Loucy (cell line): ENCODE data around the gene LARP4.

Source experiments
- H2AFZ ChIP-seq: fragments of 200-600 bp; sonication (generic); 2 replicates; pipeline ENCODE4 v1.6.0; 2016; ENCODE audit warnings: antibody characterized with exemption, mild to moderate bottlenecking, low read length, moderate library complexity
- H3F3A ChIP-seq: fragments of 200-600 bp; 2 replicates; pipeline ENCODE4 v1.6.0; 2016; ENCODE audit warnings: antibody characterized with exemption, low read depth, mild to moderate bottlenecking
- H3K27me3 ChIP-seq: fragments of 200-600 bp; sonication (generic); 2 replicates; pipeline ENCODE4 v1.6.1; 2014; ENCODE audit warnings: low read length, mild to moderate bottlenecking; ENCODE audit not compliant: insufficient read depth, poor library complexity, severe bottlenecking
- H3K36me3 ChIP-seq: fragments of 200-600 bp; sonication (generic); 2 replicates; pipeline ENCODE4 v1.6.1; 2016; ENCODE audit warnings: low read length; ENCODE audit not compliant: insufficient read depth
- H3K4me1 ChIP-seq: fragments of 200-600 bp; sonication (generic); 2 replicates; pipeline ENCODE4 v1.5.1; 2014; ENCODE audit warnings: low read length, mild to moderate bottlenecking; ENCODE audit not compliant: insufficient read depth, poor library complexity, severe bottlenecking
- H3K4me2 ChIP-seq: fragments of 200-600 bp; sonication (generic); 2 replicates; pipeline ENCODE4 v1.6.0; 2014; ENCODE audit warnings: antibody characterized with exemption, low read length, low read depth, mild to moderate bottlenecking; ENCODE audit not compliant: poor library complexity, severe bottlenecking
- H3K4me3 ChIP-seq: fragments of 200-600 bp; sonication (generic); 2 replicates; pipeline ENCODE4 v1.5.1; 2014; ENCODE audit warnings: low read length, mild to moderate bottlenecking, mixed read lengths; ENCODE audit not compliant: poor library complexity, severe bottlenecking
- H3K79me2 ChIP-seq: fragments of 200-600 bp; sonication (generic); 2 replicates; pipeline ENCODE4 v1.6.1; 2014; ENCODE audit warnings: low read length; ENCODE audit not compliant: insufficient read depth
- H3K9ac ChIP-seq: fragments of 200-600 bp; sonication (generic); 2 replicates; pipeline ENCODE4 v1.6.0; 2014; ENCODE audit warnings: mild to moderate bottlenecking, low read depth, low read length, moderate library complexity; ENCODE audit not compliant: poor library complexity, severe bottlenecking
- H3K9me2 ChIP-seq: fragments of 200-600 bp; sonication (generic); replicated peaks from 2 replicates; pipeline ENCODE4 v1.6.1; 2016; ENCODE audit warnings: low read depth, low read length, mixed read lengths
- H3K9me3 ChIP-seq: fragments of 200-600 bp; sonication (generic); 2 replicates; pipeline ENCODE4 v1.6.1; 2014; ENCODE audit warnings: mild to moderate bottlenecking, antibody characterized with exemption, low read length, low read depth; ENCODE audit not compliant: insufficient read depth
- H4K20me1 ChIP-seq: fragments of 200-600 bp; sonication (generic); 2 replicates; pipeline ENCODE4 v1.6.0; 2014; ENCODE audit warnings: antibody characterized with exemption, low read length, mild to moderate bottlenecking; ENCODE audit not compliant: insufficient read depth, poor library complexity, severe bottlenecking
- EZH2phosphoT487 ChIP-seq: fragments of 200-600 bp; IDR thresholded peaks from 2 replicates; pipeline ENCODE4 v1.6.1; 2018; ENCODE audit warnings: antibody characterized with exemption, mild to moderate bottlenecking, moderate library complexity, borderline replicate concordance
- TF ChIP-seq, protein P1 (sequence below): fragments of 200-600 bp; sonication (generic); conservative IDR thresholded peaks from 2 replicates; pipeline ENCODE4 v1.5.1; 2014; ENCODE audit warnings: mild to moderate bottlenecking, antibody characterized with exemption, low read length

Gene LARP4

GRCh38 chr12:50353869-50354593 lies 46.7 kb upstream of the LARP4 start:
- Histone ChIP-seq H3K9me2 (0 out of 2 replicates have a peak, but pooled peaks cover 4% of the 10 kb centered on the region), H3F3A (no peaks in the 10 kb centered on the region), H3K27me3 (no peaks in the 10 kb centered on the region), H3K9me3 (no peaks in the 10 kb centered on the region), H3K9ac (peak overlapping the region; percentile 42), H3K4me3 (peak overlapping the region; percentile 25), H3K79me2 (no peaks in the 10 kb centered on the region), H3K4me2 (peak overlapping the region; percentile 56), H3K4me1 (peaks cover 15% of the 10 kb centered on the region), H2AFZ (peak overlapping the region; percentile 91), H4K20me1 (no peaks in the 10 kb centered on the region), H3K36me3 (no peaks in the 10 kb centered on the region)
- TF ChIP-seq, protein P1, sequence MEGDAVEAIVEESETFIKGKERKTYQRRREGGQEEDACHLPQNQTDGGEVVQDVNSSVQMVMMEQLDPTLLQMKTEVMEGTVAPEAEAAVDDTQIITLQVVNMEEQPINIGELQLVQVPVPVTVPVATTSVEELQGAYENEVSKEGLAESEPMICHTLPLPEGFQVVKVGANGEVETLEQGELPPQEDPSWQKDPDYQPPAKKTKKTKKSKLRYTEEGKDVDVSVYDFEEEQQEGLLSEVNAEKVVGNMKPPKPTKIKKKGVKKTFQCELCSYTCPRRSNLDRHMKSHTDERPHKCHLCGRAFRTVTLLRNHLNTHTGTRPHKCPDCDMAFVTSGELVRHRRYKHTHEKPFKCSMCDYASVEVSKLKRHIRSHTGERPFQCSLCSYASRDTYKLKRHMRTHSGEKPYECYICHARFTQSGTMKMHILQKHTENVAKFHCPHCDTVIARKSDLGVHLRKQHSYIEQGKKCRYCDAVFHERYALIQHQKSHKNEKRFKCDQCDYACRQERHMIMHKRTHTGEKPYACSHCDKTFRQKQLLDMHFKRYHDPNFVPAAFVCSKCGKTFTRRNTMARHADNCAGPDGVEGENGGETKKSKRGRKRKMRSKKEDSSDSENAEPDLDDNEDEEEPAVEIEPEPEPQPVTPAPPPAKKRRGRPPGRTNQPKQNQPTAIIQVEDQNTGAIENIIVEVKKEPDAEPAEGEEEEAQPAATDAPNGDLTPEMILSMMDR = no peak
- TF ChIP-seq EZH2phosphoT487 = no peak

- Histone ChIP-seq H2AFZ (peak overlapping the region; percentile 91), H3K27me3 (no peaks in the 10 kb centered on the region), H4K20me1 (no peaks in the 10 kb centered on the region), H3K4me3 (no peak overlapping the region), H3K9me3 (no peaks in the 10 kb centered on the region), H3K4me2 (peak overlapping the region; percentile 56), H3K36me3 (no peaks in the 10 kb centered on the region), H3K9me2 (0 out of 2 replicates have a peak, but pooled peaks cover 4% of the 10 kb centered on the region), H3K9ac (no peak overlapping the region), H3F3A (no peaks in the 10 kb centered on the region), H3K4me1 (peaks cover 15% of the 10 kb centered on the region), H3K79me2 (no peaks in the 10 kb centered on the region)
- TF ChIP-seq, protein P1 = no peak
- no peak for TF ChIP-seq EZH2phosphoT487
Observed at GRCh38 chr12:50354908-50355307, 45.8 kb upstream of the LARP4 start.

DNA sequence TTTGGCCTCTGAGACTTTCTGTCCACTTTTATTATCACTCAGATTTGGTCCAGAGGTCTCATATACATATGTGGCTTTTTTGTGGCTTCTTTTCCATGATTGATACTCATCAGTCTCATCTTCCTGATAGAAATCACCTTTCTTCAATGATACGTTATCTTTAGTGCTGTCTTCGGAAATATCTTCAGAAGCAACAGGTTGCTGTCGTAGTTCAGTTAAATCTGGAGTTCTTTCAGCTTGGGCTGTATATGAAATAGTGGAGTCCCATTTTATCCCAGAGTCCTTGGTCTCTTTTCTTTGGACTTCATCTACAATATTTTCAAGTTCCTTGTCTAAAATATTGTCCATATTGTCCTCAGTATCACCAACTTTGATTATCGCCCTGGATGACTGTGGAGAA lies 45.3 kb upstream of the LARP4 start:
- no peak overlapping the region for H2AFZ ChIP-seq
- H3K4me3 ChIP-seq = no peak overlapping the region
- TF ChIP-seq, protein P1 = no peak
- no peak overlapping the region for H3K9ac ChIP-seq
- no peak overlapping the region for H3K4me2 ChIP-seq
- no peaks in the 10 kb centered on the region for H3K79me2 ChIP-seq
- H3K4me1 ChIP-seq = peaks cover 15% of the 10 kb centered on the region
- H3F3A ChIP-seq = no peaks in the 10 kb centered on the region
- H3K9me3 ChIP-seq = no peaks in the 10 kb centered on the region
- no peaks in the 10 kb centered on the region for H4K20me1 ChIP-seq
- no peaks in the 10 kb centered on the region for H3K27me3 ChIP-seq
- 0 out of 2 replicates have a peak, but pooled peaks cover 4% of the 10 kb centered on the region for H3K9me2 ChIP-seq
- H3K36me3 ChIP-seq = no peaks in the 10 kb centered on the region
